Measurements from ENCODE around the gene NRIP1. TPM values are rescaled to one million over a fixed set of nuclear protein-coding genes. Genes with fewer than 3 reads are reported as not detected.

Gene NRIP1
- total RNA-seq, 1 donor from 2014 or later = 19.3 TPM

GRCh38 chr21:14982336-14982735, 82.5 kb downstream of the NRIP1 start:
- ATAC-seq = no peak
- no peak for DNase-seq (ENCODE audit: low spot score)

GRCh38 chr21:14981246-14981645, 83.6 kb downstream of the NRIP1 start:
- ATAC-seq (peak; percentile 39), DNase-seq (ENCODE audit: low spot score) (no peak)

- DNase-seq (ENCODE audit: low spot score) (no peak), ATAC-seq (peak; percentile 55)
Measured at GRCh38 chr21:14979264-14979663, 85.5 kb downstream of the NRIP1 start.

- DNase-seq (ENCODE audit: low spot score) (no peak), ATAC-seq (peak; percentile 29)
Measured at GRCh38 chr21:14977814-14978213, 87.0 kb downstream of the NRIP1 start.

GRCh38 chr21:14975136-14975919, 89.5 kb downstream of the NRIP1 start:
- no peak for ATAC-seq
- DNase-seq (ENCODE audit: low spot score) = no peak

- DNase-seq (ENCODE audit: low spot score) (no peak), ATAC-seq (no peak)
Measured at GRCh38 chr21:14972678-14973077, 92.1 kb downstream of the NRIP1 start.

GRCh38 chr21:14968821-14969220, 96.0 kb downstream of the NRIP1 start:
- DNase-seq (ENCODE audit: low spot score) = no peak
- ATAC-seq = no peak

GRCh38 chr21:14968029-14968428, 96.8 kb downstream of the NRIP1 start:
- no peak for DNase-seq (ENCODE audit: low spot score)
- no peak for ATAC-seq

GRCh38 chr21:14964621-14965020, 100.2 kb downstream of the NRIP1 start:
- DNase-seq (ENCODE audit: low spot score) = no peak
- ATAC-seq = no peak

GRCh38 chr21:14962217-14962616, 102.6 kb downstream of the NRIP1 start:
- ATAC-seq (no peak), DNase-seq (ENCODE audit: low spot score) (no peak)

- no peak for ATAC-seq
- no peak for DNase-seq (ENCODE audit: low spot score)
Measured at GRCh38 chr21:14961502-14961901, 103.3 kb downstream of the NRIP1 start.

GRCh38 chr21:14959343-14959742, 105.5 kb downstream of the NRIP1 start:
- ATAC-seq = no peak

GRCh38 chr21:14957836-14958235, 107.0 kb downstream of the NRIP1 start:
- DNase-seq (ENCODE audit: low spot score) = no peak
- ATAC-seq = no peak

More at GRCh38 chr21:14959343-14959742, 105.5 kb downstream of the NRIP1 start:
- DNase-seq (ENCODE audit: low spot score) = no peak

- DNase-seq (ENCODE audit: low spot score) (no peak), ATAC-seq (no peak)
Measured at GRCh38 chr21:14956807-14957206, 108.0 kb downstream of the NRIP1 start.

- DNase-seq (ENCODE audit: low spot score) = no peak
Measured at GRCh38 chr21:14955936-14956520, 108.8 kb downstream of the NRIP1 start.

GRCh38 chr21:14952916-14953315, 111.9 kb downstream of the NRIP1 start:
- DNase-seq (ENCODE audit: low spot score) (no peak), ATAC-seq (no peak)

More at GRCh38 chr21:14955936-14956520, 108.8 kb downstream of the NRIP1 start:
- no peak for ATAC-seq

GRCh38 chr21:14949603-14950002, 115.2 kb downstream of the NRIP1 start:
- no peak for DNase-seq (ENCODE audit: low spot score)
- ATAC-seq = peak; percentile 50

GRCh38 chr21:14947613-14948160, 117.1 kb downstream of the NRIP1 start:
- ATAC-seq (no peak), DNase-seq (ENCODE audit: low spot score) (no peak)

GRCh38 chr21:14945176-14945575, 119.6 kb downstream of the NRIP1 start:
- no peak for ATAC-seq

GRCh38 chr21:14943616-14944015, 121.2 kb downstream of the NRIP1 start:
- no peak for DNase-seq (ENCODE audit: low spot score)

More at GRCh38 chr21:14945176-14945575, 119.6 kb downstream of the NRIP1 start:
- no peak for DNase-seq (ENCODE audit: low spot score)

GRCh38 chr21:14942801-14943490, 121.9 kb downstream of the NRIP1 start:
- ATAC-seq (peak; percentile 90), DNase-seq (ENCODE audit: low spot score) (no peak)

More at GRCh38 chr21:14943616-14944015, 121.2 kb downstream of the NRIP1 start:
- ATAC-seq = peak; percentile 31

All from left lobe of liver (tissue), 2 donors.